Mammary epithelial cell (primary cell): ENCODE data around the gene EVI5L.

ENCODE experiments used
- EZH2 ChIP-seq: IDR thresholded peaks from 2 replicates; pipeline ENCODE4 v1.6.1; 2012; ENCODE audit warnings: low read length, inconsistent platforms, borderline replicate concordance
- TF ChIP-seq, protein P1 (sequence below), 2 donors: IDR thresholded peaks in 1 of 2; conservative IDR thresholded peaks in 1 of 2; 2 replicates each; pipeline ENCODE4 v1.5.1; 2011 to 2012; ENCODE audit warnings: inconsistent platforms in 2 of 2, low read length in 2 of 2, mild to moderate bottlenecking in 2 of 2, control low read depth in 1 of 2, low read depth in 1 of 2; ENCODE audit not compliant: insufficient read depth in 1 of 2; ENCODE audit errors: extremely low read depth in 1 of 2

DNA sequence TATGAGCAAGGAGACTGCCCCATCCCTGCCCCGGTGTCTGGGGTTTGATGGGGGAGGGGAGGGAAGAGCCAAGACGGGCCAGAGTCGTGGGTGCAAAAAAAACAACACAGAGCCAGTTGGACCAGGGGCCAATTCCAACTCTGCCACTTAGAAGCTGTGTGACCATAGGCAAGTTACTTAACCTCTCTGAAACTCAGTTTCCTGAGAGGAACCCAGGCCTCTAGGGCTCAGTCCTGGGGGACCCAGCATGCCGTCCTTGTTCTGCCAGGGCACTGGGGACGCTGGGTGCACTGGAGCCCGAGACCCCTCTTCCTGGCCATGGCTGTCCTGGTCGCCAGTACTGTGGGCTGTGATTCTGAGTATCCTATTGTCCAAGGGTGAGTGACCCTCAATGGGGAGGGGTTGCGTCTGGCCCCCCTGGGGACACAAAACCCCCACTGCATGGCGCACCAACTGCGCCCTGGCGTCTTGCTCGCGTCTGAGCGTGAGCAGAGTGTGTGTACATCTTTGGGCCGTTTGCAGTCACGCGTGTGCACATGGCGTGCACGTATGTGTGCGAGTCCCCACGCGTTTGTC is 42.3 kb upstream of the EVI5L start:
- TF ChIP-seq, protein P1, sequence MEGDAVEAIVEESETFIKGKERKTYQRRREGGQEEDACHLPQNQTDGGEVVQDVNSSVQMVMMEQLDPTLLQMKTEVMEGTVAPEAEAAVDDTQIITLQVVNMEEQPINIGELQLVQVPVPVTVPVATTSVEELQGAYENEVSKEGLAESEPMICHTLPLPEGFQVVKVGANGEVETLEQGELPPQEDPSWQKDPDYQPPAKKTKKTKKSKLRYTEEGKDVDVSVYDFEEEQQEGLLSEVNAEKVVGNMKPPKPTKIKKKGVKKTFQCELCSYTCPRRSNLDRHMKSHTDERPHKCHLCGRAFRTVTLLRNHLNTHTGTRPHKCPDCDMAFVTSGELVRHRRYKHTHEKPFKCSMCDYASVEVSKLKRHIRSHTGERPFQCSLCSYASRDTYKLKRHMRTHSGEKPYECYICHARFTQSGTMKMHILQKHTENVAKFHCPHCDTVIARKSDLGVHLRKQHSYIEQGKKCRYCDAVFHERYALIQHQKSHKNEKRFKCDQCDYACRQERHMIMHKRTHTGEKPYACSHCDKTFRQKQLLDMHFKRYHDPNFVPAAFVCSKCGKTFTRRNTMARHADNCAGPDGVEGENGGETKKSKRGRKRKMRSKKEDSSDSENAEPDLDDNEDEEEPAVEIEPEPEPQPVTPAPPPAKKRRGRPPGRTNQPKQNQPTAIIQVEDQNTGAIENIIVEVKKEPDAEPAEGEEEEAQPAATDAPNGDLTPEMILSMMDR (conservative IDR thresholded peaks at IDR 0.05 in 1 of 2, IDR thresholded peaks at IDR 0.05 in 1 of 2; ENCODE audit: extremely low read depth in 1 of 2, insufficient read depth in 1 of 2, low read depth in 1 of 2, low read length in 2 of 2), result no peak
- no peak for TF ChIP-seq EZH2
